Stimulated activated CD4-positive, alpha-beta T cell treated with anti-CD3 and anti-CD28 coated beads, Interleukin-2, amount 100 ng/mL, for 24 hours (primary cell): Measurements from ENCODE around the gene RNF212.

ENCODE experiments used
- DNase-seq, 2 donors: peaks; one replicate each; pipeline ENCODE4 v3.0.0-alpha.2; 2020

Gene RNF212

DNA sequence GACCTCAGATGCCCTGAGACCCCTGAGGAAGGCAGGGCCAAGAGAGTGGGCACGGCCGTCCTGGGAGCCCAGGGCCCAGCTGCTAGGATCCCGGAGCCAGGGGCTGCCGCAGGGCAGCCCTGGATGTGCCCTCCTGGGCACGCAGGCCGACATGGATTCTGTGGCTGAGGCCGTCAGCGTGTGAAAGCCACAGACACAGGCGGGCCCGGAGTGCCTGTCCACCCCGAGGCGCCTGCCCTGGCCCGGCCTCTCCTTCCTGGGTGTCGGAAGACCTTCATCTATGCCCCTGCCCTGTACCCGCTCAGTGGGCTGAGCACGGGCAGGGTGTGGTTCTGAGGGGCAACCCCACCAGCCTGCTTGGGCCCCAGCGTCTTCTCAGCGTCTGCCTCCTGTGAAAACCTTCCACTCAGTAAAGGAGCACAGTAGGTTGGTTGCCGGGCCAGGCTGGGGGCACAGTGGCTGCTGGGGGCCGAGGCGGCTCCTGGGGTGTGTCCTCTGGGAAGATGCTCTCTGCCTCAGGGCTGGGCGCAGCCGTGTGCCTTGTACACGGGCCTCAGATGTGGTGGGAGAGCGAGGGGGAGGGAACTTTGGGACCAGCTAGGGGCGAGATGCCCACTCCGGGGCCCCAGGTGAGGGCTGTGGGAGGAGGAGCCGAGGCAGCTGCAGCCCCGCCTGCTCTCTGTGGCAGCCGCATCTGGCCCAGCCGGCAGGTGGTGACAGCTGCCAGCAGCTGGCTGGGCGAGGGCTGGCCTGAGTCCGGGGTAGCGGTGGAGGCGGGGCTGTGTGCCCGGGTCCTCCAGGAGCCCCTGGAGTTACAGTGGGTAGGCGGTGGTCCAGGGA is 81.2 kb downstream of the RNF212 start:
- DNase-seq, result no peak

DNA sequence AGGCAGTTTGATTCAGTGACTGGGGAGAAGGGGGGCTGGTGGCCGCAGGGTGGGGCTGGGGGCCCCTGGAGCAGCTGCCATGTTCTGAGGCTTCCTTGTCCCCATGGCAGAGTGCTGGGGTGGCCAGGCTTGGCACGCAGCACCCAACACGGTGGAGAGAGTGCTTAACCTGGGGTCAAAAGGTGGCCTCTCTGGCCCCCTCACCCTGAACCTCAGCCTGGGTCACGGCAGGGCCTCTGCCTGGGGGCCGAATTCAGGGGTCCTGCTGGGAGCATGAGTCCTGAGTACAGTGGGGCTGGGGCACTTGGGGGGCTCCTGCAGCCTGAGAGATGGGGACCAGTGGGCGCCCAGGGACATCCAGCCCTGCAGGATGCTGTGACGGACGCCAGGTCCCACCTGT is 82.0 kb downstream of the RNF212 start:
- DNase-seq, result no peak

DNA sequence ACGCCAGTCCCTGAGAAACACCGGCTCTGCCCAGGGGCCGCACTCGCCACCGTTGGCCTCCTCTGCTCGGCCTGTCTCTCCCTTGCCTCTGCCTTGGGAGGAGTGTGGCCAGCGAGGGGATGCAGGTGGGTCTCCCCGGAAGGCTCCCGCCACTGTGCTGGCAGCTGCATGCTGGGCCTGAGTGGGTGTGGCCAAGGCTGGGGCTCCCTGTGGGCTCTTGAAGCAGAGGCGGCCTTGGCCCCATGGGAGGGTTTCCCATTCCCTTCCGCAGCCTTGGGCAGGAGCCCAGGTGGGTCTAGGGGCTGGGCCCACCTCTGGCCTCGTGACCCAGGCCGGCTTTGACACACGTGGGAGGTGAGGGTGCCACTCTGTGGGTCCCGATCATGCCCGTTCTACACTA is 82.8 kb downstream of the RNF212 start:
- DNase-seq, result no peak

DNA sequence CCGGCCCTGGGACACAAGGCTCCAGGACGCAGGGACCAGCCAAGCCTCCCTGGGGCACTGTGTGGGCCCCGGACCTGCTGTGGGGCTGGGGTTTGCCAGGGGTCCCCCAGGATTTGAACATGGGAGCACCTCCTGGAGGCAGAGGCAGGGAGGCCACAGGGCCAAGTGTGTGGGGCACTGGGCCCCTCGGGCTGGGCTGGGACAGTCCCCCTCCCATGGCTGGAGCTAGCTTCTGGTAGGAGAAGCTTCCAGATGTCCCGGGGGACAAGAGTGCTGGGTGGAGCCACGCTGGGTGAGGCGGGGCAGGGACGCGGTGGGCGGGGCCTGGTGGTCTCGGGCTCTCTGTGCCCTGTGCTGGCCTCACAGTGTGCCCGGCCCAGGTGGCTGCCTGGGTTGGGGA is 83.3 kb downstream of the RNF212 start:
- no peak for DNase-seq

DNA sequence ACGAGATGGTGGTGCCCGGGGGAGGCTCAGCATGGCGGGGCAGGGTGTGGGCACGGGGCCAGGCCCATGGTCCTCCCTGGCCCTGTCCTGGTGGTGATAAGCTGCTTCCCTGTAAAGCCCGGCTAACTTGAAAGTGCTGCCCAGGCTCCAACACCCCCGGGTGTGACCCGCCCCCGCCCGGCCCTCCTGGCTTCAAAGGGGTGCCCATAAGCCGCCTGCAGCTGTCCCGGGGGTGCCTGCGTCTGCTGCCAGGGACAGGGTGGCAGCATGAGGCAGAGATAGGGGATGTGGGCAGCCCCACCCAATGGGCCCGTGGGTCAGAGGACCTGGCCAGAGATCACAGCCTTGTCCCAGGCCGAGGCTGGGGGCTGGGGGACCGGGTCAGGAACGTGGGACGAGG is 83.8 kb downstream of the RNF212 start:
- no peak for DNase-seq

DNA sequence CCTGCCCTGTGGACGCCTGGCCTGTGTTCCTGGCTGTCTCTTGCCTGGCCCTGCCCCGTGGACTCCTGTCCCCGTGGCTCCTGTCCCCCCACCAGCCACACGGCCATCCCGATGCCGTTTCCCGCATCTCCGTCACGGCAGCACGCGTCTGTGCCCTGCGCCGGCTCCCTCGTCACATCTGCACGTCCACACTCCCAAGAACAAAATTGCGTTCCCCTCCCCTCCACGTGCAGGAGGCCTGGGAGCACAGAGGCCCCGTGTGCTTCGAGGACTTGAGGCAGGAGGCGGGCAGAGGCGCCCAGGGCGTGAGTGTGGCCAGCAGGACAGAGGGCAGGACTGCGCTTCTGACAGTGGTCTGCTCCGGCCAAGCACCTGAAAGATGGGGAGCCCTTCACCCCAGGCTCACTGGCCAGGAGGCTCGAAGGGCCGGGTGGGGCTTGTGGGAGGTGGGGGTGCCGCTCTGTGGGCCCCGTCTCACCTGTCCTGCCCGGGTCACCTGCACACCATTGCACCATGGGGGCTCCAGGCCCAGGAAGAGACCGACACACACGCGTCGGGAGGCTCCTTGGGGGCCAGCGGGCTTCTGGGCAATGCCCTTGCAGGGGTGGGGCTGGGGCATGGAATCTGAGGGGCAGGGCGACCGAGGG is 84.7 kb downstream of the RNF212 start:
- DNase-seq, result no peak

DNA sequence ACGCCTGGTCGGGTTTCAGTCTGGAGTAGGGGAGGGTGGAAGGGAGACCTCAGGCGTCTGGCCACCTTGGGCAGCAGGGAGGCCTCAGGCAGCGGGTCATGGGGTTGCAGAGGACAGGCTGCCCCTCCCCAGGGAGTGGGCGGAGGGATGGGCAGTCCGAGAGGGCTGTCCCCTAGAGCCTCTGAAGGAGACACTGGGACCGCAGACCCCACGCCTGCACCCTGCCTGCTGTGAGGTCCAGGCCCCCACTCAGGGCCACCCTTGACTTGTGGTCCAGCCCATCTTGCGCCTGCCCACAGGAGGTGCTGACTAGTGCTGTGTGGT is 85.5 kb downstream of the RNF212 start:
- no peak for DNase-seq

DNA sequence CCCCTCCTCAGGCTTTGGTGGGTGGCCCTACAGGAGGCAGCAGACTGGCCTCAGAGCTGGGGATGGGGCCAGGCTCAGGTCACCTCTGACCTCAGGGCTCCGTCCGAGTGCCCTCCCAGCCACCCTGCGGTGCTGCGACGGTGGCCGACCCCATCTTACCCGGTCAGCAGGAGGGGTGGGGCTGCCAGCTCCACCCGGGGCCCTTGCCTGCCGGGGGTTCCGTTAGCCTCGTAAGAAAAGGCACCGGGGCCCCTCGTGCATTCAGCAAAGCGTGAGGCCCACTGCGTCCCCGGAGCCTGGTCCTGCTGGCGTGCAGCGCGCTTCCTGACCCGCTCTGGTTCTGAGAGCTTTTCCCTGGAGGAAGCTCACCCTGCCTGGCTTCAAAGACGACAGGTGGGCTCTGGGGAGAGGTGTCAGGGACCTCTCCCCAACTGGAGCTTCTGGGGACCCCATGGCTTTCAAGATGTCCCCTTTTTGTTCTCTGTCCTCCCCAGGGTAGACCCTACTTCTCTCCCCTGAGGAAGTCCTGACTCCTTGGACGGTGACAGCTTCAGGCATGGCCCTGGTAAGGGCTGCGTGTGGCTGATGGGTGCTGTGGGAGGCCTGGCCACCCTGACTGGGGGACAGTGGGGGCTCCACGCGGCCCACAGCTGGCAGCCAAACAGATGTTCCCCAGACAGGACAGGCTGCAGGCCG is 86.0 kb downstream of the RNF212 start:
- DNase-seq, result no peak

DNA sequence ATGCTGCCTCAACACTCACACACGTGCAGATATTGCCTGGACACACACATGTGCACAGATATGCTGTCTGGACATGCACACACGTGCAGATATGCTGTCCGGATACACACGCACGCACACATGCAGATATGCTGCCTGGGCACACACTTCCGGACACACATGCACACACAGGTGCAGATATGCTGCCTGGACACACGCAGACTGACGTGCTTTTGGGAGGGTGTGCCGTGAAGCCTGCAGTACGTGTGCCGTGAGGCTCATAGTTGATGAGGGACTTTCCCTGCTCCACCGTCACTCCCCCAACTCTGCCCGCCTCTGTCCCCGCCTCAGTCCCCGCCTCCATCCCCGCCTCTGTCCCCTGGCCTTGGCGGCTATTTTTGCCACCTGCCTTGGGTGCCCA is 87.2 kb downstream of the RNF212 start:
- peak; percentile 51 to 70 for DNase-seq

DNA sequence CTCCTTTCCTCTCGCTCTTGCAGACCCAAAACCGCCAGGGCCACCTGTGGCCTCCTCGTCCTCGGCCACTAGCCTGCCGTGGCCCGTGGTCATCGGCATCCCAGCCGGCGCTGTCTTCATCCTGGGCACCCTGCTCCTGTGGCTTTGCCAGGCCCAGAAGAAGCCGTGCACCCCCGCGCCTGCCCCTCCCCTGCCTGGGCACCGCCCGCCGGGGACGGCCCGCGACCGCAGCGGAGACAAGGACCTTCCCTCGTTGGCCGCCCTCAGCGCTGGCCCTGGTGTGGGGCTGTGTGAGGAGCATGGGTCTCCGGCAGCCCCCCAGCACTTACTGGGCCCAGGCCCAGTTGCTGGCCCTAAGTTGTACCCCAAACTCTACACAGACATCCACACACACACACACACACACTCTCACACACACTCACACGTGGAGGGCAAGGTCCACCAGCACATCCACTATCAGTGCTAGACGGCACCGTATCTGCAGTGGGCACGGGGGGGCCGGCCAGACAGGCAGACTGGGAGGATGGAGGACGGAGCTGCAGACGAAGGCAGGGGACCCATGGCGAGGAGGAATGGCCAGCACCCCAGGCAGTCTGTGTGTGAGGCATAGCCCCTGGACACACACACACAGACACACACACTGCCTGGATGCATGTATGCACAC is 88.3 kb downstream of the RNF212 start:
- DNase-seq, result no peak

DNA sequence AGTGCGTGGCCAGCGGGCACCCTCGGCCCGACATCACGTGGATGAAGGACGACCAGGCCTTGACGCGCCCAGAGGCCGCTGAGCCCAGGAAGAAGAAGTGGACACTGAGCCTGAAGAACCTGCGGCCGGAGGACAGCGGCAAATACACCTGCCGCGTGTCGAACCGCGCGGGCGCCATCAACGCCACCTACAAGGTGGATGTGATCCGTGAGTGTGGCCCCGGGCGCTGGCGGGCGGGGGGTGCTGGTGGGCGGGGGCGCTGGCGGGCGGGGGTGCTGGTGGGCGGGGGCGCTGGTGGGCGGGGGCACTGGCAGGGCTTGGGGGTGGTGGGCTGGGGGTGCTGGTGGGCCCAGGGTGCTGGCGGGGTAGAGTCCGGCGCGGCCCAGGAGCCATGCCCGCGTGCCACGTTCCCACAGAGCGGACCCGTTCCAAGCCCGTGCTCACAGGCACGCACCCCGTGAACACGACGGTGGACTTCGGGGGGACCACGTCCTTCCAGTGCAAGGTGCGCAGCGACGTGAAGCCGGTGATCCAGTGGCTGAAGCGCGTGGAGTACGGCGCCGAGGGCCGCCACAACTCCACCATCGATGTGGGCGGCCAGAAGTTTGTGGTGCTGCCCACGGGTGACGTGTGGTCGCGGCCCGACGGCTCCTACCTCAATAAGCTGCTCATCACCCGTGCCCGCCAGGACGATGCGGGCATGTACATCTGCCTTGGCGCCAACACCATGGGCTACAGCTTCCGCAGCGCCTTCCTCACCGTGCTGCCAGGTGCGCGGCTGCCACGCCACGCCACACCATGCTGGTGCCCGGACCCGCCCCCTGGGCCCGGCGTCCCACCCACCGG is 89.2 kb downstream of the RNF212 start:
- no peak for DNase-seq

DNA sequence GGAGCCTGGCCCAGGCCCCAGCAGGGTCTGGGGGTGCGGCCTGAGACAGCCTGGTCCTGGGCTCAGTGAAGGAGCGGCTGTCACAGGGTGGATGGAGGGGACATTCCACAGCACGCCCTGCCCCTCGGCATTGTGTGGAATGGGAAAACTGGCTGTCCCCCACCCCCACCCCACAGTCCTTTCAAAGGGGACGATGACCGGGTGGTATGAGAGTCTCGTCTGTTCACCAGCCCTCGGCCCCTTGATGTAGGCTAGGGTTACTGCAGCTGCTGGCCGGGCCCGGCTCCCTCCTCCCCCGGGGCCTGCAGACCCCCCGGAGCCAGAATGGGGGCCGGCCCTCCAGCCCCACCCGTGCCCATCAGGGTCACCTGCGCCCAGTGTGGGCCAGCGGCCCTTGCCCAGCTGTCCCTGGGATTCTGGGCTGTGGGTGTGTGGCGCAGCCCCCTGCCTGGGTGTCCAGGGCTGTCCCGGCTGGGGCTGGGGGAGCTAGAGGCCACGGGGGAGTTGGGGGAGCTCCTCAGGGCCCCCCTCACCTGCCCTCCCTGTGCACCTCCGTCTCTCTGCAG is 90.2 kb downstream of the RNF212 start:
- no peak for DNase-seq

DNA sequence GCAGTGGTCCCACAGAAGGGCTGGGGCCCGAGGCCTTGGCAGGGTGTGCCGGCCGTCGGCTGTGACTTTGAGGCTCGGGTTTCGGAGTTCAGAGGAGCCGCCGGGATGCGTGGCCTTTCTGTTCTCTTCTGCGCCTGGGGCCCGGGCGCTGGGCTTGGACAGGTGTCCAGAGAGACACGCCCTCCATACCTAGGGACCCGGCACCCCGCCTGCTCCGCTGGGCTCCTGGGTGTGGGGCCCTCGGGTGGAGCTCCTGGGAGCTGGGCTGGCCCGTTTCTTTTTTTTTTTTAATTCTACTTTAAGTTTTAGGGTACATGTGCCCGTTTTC is 90.7 kb downstream of the RNF212 start:
- DNase-seq, result no peak

DNA sequence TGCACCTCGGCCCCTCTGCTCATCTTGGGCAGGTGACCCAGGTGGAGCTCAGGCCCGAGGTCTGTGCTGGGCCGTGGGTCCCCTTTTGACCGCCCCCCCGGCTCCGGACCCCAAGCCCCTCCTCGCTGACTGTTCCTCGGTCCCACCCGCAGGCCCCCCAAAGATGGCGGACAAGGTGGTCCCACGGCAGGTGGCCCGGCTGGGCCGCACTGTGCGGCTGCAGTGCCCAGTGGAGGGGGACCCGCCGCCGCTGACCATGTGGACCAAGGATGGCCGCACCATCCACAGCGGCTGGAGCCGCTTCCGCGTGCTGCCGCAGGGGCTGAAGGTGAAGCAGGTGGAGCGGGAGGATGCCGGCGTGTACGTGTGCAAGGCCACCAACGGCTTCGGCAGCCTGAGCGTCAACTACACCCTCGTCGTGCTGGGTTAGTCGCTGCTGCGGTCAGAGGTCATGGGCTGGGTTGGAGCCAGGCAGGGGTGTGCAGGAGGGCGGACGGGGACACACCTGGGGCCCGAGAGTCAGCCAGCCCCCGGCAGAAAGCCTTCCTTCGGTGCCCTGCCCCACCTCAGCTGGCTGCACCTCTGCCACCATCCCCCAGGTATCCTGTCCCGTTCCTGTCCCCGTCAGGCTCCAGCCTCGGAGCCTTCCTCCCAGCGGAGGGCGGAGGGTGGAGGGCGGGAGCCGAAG is 91.2 kb downstream of the RNF212 start:
- no peak for DNase-seq
